Measurements from ENCODE around the gene TEKT5.
"Not testable (repeated sequence)": the region's sequence is repeated elsewhere in the genome, so short reads cannot be mapped to it uniquely, and the experiment has no call there.

DNA sequence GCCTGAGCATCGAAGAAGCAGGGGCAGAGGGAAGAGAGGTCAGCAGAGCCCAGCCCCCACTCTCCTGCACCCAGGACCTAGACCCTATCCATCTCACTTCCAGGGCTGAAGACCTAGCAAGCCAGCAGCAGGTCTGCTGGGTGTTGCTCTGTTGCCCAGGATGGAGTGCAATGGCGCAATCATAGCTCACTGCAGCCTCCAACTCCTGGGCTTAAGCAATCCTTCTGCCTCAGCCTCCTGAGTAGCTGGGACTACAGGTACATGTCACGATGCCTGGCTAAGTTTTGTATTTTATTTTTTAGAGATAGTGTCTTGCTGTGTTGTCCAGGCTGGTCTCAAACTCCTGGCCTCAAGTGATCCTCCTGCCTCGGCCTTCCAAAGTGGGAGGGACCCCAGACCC, 61.3 kb downstream of the TEKT5 start:
- not testable (repeated sequence) for TF ChIP-seq POLR2A (IDR thresholded peaks at IDR 0.05)
- TF ChIP-seq, protein P1, sequence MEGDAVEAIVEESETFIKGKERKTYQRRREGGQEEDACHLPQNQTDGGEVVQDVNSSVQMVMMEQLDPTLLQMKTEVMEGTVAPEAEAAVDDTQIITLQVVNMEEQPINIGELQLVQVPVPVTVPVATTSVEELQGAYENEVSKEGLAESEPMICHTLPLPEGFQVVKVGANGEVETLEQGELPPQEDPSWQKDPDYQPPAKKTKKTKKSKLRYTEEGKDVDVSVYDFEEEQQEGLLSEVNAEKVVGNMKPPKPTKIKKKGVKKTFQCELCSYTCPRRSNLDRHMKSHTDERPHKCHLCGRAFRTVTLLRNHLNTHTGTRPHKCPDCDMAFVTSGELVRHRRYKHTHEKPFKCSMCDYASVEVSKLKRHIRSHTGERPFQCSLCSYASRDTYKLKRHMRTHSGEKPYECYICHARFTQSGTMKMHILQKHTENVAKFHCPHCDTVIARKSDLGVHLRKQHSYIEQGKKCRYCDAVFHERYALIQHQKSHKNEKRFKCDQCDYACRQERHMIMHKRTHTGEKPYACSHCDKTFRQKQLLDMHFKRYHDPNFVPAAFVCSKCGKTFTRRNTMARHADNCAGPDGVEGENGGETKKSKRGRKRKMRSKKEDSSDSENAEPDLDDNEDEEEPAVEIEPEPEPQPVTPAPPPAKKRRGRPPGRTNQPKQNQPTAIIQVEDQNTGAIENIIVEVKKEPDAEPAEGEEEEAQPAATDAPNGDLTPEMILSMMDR (IDR thresholded peaks at IDR 0.05) = not testable (repeated sequence)

Measured in lower leg skin (tissue), 3 donors.